NOMO-1 (cell line): ENCODE data around the gene PROKR1.
"Not testable (repeated sequence)": the region's sequence is repeated elsewhere in the genome, so short reads cannot be mapped to it uniquely, and the experiment has no call there.

Source experiments
- DNase-seq, 2 experiments: peaks; one replicate each; lab custom pipeline; 2025; ENCODE audit not compliant: unreplicated experiment in 2 of 2; lab: John Stamatoyannopoulos, UW

The PROKR1 gene

DNA sequence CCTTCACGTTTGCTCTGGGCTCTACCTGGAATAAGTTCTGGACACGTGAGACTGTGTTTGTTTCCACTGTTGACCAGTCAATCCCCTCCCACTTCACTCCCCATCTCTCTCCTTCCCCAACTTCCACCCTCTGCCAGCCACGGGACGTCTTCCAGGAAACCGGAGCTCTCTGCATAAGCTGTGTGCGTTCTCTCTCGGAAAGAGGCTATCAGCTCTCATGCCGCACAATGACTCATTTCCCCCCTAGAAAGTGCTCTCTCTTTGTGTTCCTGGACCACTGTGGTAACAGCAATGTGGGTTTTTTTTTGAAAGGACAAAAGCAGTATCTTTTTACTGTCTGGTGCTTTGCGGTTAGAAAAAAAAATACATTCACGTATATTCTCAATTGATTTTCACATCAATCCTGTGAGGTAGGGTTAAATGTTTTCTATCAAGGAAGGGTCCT lies 10.2 kb downstream of the PROKR1 start:
- DNase-seq, result peak; percentile 24 to 34

DNA sequence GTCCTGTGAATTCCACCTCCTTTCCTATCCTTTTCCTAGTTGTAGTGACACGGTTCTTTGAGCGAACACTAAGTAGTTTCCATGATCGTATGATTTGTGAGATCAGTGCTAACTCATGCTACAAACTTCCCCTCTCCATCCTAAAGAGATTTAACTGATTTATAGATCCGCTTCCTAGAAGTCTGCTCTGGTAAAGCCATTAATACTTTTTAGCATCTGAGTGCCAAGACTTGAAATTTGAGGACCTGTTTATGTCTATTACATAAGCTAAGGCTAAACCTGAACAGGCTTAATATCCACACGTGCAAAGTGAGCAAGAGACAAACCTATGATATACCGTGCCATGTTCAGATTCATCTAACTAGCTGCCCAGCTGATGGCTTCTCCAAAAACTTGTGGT lies 14.9 kb downstream of the PROKR1 start:
- no peak for DNase-seq

DNA sequence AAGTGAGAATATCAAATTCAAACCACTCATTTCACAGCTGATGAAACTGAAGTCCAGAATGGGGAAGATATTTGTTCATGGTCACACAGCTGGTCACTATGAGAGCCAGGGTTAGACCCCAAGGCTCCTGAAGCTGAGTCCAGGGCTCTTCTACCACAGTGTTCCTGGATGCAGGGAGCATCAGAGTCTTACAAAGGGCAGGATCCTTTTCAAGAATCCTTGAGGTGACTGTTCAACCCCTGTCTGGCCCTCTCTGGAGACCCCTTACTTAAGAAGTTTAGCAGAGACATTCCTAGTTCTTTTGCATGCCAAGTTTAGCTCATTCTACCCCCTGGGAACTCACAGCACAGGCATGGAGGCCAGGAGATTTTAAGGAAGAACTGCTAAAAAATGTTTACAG lies 15.7 kb downstream of the PROKR1 start:
- DNase-seq, result no peak

DNA sequence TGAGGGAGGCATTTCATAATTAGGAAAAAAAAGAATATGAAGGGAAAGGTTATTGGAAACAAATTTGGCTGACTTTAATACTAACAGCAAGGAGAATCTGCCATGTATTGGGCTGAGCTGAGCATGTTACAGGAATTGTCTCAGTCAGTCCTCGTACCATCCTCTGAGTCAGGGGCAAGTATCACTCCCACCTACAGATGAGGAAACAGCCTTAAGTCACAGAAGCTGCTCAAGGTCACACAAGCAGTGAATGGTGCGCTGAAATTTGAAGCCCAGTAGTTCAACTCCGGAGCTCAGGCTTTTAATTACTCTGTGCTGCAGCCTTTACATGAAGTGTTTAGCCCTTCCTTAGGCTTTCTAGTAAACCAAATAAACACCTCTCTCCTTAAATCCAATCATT lies 17.3 kb downstream of the PROKR1 start:
- DNase-seq, result no peak

DNA sequence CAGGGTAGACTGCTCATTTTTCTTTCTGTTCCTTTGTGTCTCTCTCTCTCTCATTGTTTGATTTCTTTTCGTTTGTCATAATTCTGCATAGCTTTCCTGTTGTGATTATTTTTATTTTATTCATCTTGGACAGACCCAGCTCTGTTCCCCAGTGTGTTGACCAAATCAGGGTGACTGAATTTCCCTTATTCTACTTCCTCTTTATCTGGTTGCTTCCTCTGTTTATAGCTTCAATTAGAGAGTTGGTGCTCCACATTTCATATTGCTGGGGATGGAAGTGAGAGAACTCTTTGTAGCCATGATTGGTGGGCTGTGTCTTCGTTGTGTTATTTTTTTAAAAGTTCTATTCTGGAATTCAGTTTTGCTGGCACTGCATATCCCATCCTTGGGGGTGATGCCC lies 19.1 kb downstream of the PROKR1 start:
- peak; percentile 34 to 77 for DNase-seq

DNA sequence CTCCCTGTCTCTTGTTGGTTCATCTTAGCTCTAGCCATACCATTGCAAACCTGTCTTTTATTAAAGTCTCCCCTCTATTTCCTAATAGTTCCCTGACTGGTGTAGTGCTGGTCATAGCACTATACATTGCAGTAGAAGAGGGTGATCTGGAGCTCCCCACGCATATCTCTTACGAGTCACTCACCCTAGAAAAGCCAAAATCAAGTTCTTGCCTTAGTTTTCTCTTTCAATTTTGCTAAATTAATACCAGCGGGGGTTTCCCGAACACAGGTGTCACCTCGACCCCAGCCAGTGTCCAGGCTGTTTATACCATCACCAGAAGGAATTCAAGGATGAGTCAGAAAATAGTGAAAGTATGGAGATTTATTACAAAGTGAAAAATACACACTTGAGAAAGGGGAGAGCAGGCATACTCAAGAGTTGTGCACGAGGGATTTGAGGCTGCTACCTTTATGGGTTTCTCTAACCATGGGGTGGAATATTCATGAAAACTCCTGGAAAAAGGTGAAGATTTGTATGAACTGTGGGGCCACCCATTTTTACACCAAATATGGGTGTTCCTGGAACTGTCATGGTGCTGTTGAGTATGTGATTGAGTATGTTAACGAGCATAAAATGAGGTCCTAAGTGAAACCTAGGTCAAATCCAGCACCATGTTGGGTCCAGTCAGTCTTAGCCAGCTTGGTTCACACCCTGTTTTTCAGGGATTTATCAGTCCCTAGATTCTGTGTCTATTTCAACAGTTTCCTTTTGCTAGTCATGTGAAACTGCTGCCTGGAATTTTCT lies 20.2 kb downstream of the PROKR1 start:
- no peak for DNase-seq

DNA sequence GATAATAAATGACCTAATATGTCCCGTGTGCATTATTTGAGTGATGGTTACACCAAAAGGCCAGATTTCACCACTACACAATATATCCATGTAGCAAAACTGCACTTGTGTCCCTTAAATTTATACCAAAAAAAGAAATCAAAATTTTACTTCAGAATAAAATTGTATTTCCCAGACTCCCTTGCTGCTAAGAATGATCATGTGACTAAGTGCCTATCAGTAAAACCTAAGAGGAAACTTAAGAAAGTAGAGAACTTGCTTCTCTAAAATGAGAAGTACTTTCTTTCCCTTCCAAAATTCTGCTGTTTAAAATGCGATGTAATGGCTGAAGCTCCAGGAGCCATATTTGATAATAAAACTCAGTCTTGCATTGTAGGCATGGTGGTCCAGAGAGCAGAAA lies 24.0 kb downstream of the PROKR1 start:
- DNase-seq, result no peak

DNA sequence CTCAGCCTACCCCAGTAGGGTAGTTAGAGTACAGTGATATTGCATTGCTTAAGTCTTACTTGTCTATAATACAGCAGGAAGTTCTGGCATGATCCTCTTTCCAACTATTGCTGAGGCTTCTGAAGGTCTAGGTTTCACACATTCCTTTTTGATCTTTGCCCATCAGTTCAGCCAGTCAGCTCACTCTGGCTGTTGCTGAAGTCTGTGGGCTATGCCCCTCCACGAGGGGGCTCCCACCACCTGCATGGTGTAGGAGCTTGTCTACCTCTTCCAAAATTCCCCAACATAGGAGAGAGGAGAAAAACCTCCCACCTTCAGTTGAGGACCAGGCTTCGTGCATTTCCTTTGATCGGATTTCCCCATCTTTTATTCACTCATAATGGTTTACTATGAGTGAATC lies 26.3 kb downstream of the PROKR1 start:
- DNase-seq, result no peak

DNA sequence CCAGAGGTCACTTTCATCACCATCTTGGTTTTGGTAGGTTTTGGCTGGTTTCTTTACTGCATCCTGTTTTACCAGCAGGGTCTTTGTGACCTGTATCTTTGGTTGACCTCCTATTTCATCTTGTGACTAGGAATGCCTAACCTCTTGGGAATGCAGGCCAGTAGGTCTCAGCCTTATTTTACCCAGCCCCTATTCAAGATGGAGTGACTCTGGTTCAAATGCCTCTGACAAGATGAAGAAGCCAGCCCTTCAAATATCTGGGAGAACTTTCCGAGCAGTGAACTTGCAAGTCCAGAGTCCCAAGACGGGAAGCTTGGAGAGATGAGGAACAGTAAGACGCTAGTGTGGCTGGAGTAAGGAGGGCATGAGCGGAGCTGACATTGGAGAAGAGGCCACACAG lies 28.6 kb downstream of the PROKR1 start:
- DNase-seq, result no peak

DNA sequence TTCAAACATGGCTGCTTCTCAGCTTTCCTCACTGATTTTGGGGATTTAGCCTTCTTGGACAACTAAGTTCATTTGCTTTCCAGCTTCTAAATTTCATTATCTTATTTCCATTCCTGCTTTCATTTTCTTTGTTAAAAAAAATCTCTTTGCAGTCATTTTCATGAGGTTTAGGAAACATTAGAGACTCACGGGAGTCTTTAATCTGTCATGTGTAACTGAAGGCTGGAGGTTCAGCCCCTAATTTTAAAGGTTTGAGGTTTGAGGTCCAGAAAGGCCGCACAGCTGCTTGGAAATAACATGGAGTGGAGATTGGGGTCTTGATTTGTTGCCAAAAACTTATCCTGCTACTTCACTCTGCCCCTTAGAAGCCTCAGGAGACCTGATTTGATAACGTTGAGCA lies 30.3 kb downstream of the PROKR1 start:
- no peak for DNase-seq

DNA sequence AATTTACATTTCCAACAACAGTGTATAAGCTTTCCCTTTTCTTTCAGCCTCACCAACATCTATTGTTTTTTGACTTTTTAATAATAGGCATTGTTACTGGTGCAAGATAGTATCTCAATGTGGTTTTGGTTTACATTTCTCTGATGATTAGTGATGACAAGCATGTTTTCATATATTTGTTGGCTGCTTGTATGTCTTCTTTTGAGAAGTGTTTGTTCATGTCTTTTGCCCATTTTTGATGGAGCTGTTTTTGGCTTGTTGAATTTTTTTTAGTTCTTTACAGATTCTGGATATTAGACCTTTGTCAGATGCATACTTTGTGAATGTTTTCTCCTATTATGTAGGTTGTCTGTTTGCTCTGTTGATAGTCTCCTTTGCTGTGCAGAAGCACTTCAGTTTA lies 32.1 kb downstream of the PROKR1 start:
- no peak for DNase-seq

DNA sequence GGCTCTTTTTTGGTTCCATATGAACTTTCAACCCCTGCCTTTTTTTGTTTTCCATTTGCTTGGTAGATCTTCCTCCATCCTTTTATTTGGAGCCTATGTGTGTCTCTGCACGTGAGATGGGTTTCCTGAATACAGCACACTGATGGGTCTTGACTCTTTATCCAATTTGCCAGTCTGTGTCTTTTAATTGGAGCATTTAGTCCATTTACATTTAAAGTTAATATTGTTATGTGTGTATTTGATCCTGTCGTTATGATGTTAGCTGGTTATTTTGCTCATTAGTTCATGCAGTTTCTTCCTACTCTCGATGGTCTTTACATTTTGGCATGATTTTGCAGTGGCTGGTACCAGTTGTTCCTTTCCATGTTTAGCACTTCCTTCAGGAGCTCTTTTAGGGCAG lies 34.5 kb downstream of the PROKR1 start:
- not testable (repeated sequence) for DNase-seq

DNA sequence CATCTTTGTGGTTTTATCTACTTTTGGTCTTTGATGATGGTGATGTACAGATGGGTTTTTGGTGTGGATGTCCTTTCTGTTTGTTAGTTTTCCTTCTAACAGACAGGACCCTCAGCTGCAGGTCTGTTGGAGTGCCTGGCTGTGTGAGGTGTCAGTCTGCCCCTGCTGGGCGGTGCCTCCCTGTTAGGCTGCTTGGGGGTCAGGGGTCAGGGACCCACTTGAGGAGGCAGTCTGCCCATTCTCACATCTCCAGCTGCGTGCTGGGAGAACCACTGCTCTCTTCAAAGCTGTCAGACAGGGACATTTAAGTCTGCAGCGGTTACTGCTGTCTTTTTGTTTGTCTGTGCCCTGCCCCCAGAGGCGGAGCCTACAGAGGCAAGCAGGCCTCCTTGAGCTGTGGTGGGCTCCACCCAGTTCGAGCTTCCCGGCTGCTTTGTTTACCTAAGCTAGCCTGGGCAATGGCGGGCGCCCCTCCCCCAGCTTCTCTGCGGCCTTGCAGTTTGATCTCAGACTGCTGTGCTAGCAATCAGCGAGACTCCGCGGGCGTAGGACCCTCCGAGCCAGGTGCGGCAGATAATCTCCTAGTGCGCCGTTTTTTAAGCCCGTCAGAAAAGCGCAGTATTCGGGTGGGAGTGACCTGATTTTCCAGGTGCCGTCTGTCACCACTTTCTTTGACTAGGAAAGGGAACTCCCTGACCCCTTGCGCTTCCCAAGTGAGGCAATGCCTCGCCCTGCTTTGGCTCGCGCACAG lies 36.0 kb downstream of the PROKR1 start:
- not testable (repeated sequence) for DNase-seq

DNA sequence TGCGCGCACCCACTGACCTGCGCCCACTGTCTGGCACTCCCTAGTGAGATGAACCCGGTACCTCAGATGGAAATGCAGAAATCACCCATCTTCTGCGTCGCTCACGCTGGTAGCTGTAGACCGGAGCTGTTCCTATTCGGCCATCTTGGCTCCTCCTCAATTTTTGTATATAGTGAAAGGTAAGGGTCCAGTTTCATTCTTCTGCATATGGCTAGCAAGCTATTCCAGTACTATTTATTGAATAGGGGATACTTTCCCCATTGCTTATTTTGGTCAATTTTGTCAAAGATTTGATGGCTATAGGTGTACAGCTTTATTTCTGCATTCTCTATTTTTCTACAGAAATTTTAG lies 36.5 kb downstream of the PROKR1 start:
- DNase-seq, result not testable (repeated sequence)

DNA sequence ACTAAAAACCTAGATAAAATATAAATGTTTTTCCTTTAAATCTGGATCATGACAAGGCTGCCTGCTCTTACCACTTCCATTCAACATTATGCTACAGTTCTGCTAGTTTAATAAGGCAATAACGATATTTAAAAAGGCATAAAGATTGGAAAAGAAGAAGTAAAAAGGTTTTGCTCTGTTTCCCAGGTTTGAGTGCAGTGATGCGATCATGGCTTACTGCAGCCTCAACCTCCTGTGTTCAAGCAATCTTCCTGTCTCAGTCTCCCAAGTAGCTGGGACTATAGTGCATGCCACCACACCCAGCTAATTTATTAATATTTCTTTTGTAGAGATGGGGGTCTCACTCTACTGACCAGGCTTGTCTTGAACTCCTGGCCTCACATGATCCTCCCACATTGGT lies 40.8 kb downstream of the PROKR1 start:
- no peak for DNase-seq

DNA sequence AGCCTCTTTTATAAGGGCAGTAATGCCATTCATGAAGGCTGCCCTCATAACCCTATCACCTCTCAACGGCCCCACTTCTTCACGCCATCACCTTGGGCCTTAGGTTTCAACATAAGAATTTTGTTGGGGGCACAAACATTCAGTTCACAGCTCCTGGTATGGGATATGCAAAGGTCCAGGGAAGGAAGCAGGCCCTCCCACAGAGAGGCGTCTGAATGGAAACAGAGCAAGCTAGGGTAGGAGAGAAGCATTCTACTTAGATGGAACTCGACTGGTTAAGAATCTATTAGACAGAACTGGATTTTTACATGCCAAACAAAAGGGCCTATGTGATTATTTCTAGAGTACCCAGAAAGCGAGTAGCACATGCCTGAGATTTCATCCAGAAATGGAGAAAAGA lies 42.8 kb downstream of the PROKR1 start:
- DNase-seq, result no peak

DNA sequence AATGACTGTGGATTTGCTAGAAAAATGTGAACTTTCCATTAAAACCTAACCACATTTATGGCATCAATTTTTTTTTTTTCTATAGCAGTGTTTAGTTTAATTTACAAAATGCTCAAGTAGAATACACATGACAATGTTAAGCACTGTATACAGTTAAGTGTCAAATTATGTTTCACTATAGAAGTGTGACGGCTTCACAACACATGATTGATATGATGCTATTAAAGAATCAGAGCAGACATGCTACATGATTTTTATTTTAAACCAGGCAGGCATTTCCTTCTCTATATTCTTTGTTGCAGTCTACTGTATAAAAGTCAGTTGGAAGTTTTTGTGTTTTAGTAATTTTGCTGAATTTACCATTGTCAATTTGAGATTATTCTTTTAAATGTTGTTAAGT lies 43.6 kb downstream of the PROKR1 start:
- DNase-seq, result no peak

DNA sequence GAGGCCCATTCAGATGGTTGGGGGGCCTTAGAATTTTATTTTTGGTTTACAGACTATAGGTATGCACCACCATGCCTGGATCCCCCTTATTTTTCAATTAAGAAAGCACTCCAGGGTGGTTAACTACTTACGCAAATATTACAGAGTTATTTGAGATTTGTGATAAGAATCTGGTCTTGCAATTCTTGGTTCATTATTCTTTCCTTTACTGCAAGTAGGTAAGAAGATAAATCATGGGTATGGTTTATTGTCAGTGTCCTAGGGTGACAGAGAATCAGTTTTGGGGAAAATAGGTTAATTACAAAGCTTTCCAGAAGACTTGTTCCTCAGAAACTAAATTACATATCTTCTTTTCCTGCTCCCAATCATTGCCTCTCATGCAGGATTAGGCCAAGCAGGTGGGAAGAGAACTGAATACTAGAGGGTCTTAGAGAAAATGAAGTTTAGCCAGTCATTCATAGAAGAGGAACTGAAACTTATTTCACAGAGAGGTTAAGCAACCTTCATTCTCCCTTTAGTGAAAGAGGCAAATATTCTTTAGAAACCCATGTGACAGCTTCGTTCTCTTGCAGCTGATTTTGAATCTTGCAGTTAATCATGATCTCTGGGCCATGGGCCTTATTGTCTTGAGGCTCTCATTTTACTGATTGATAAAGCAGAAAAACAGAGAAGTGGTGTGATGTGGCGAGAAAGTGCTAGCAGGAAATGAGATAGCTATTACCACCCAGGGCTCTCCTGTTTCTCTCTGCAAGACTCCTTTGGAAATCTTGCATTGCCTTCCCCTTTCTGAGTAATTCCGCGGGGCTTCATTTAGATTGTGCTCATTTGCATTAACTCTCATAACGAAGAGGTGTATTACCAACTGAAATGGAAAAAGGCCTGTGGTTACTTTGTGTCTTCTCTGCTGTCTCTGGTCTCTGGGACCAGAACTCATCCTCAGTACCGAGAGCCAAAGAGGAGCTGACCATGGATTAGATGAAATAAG lies 46.5 kb downstream of the PROKR1 start:
- peak; percentile 85 to 98 for DNase-seq

DNA sequence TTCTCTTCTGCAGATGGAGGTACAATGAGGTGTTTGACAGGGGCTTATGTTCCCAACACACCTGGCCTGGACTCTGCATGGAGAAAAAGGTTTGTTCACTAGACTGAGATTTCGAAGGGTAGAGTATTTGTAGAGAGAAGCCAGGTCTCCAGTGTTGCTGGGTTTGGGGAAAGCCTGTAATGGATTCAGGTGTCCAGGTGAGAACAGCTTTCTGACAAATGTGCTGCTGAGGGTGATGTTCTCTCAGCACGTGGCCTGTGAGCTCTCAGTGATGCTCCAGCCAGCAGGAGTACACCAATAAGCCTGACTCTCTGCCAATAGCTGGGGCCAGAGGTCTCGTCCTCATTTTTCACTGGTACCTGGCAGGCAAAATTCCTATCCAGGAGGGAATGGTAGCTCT lies 47.5 kb downstream of the PROKR1 start:
- no peak for DNase-seq

DNA sequence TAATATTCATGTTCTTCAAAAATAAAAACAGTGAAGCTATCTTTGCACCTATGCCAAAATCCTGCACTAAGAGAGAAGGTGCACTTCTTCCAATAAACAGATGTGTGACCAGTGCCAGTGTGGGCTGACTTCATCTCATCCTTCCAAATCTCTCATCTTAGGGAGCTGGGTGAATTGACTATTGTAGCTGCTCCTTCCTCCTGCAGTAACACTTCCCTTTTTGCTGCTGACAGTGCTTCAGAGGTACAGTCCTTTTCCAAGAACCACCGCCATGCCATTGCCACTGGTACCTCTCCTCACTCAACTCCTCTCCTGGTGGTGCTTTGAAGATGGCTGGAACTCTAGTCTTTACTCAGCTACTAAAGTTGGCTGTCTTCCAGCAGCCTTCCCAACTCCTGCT lies 49.1 kb downstream of the PROKR1 start:
- peak in 1 of 2 experiments; percentile 71 for DNase-seq

DNA sequence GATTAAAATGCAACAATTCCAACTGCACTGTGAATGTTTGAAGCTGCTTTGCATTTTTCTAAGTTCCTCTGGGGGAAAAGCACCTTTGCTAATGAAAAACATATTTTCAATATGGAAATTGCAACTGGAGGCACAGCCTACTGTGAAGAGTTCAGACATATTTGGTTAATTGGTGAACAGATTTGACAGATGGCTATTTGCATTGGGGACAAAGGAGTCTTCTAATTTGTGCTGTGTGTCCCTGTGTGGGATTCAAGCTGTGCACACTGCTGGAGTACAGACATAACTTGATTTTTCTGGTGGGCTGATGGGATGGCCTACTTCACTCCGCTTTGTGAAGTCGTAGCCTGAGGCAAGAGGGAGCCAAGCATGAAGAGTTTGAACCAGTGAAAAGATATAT lies 50.6 kb downstream of the PROKR1 start:
- DNase-seq, result no peak
